GM21528 (cell line): ENCODE measurements around the gene PCCB.
"Not testable (repeated sequence)": the region's sequence is repeated elsewhere in the genome, so short reads cannot be mapped to it uniquely, and the experiment has no call there.

Experiments used
- ATAC-seq: cut with Tn5 transposase; IDR thresholded peaks from one replicate; pipeline ENCODE4 v1.9.1; 2021; ENCODE audit warnings: mild to moderate bottlenecking, moderate library complexity; ENCODE audit not compliant: unreplicated experiment, low FRiP score

The PCCB gene

GRCh38 chr3:136311261-136311660 lies 61.1 kb downstream of the PCCB start:
- ATAC-seq: no peak

DNA sequence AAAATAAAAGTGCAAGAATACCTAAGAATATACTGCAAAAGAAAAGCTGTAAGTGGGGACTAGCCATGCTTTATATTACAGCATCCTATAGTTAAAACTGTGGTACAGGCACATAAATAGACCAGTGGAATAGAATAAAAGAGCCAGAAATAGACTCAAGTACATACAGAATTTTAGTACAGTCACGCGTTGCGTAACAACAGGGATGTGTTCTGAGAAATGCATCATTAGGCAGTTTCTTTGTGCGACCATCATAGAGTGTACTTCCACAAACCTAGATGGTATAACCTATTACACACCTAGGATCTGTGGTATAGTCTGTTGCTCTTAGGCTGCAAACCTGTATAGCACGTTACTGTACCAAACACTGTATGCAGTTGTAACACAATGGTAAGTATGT lies 61.8 kb downstream of the PCCB start:
- ATAC-seq: no peak

DNA sequence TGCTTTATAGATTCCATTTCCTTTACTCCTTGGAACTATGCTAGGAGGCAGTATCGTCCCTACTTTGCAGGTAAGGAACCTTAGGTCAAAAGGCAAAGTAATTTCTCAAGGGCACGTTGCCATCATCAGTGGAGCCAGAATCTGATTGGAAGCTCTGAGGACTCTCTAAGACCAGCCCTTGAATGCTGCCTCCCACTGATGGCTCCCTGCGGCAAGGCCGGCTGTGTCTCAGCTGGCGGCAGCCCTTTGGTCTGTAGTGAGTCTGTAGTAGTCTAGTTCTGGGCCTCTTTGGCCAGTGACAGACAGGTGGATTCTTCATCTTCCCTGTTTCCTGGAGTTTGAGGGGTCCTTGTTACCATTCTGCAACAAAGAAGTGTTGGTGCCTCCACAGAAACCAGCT lies 76.2 kb downstream of the PCCB start:
- no peak for ATAC-seq

DNA sequence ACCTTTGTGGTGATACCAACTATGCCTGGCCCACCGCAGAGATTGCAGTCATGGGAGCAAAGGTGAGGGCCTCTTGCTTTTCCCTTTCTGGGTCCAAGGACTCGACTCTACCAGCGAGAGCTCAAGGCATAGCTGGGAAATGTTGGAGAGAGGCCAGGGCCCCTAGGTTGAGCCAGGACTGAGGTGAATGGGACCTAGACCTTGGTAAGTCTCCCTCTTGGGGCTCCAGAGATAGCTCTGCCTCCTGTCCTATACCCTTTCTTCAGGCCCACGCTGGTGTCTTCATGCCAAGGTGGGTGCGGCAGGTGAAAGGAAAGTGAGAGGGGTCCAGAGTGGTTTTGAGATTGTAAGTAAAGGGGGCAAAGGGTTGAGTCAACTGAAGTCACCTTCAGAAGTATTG lies 77.5 kb downstream of the PCCB start:
- ATAC-seq: no peak

GRCh38 chr3:136329593-136329992 lies 79.5 kb downstream of the PCCB start:
- ATAC-seq: no peak

- ATAC-seq: no peak
These were observed 80.8 kb downstream of the PCCB start for GRCh38 chr3:136330900-136331299.

DNA sequence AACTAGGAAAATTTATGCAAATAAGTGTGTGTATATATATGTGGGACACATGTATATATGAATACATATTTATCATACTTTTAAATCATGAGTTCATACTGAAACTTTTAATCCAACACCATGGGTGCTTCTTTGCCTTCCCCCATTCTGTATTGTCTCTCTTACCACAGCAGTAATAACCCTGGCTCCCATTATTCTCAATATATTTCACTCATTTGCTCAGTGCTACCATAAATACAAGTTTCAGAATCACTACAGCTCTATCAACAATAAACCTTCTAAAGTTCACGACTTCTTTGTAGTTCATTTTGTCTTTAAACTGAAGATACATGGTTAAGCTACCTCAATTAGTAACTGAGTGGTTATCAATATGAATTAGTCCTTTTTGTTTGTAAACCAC lies 82.2 kb downstream of the PCCB start:
- ATAC-seq: no peak

DNA sequence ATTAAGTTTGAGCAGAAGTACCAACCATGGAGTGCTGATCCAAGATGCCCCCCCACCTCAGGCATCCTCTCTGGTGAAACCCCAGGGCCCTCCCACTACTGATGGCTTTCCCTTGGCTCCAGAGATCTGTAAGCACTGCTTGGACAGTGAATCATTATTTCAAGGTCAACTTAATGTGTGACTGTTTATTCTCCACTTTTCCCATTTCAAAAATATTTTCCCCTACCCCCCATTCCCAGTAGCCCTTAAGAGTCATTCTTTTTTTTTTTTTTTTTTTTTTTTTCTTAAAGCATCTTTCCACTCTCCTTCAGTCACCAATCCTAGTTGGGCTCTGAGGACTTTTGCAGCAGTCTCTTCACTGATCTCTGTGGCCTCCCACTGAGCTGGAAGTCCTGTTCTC lies 82.6 kb downstream of the PCCB start:
- no peak for ATAC-seq

DNA sequence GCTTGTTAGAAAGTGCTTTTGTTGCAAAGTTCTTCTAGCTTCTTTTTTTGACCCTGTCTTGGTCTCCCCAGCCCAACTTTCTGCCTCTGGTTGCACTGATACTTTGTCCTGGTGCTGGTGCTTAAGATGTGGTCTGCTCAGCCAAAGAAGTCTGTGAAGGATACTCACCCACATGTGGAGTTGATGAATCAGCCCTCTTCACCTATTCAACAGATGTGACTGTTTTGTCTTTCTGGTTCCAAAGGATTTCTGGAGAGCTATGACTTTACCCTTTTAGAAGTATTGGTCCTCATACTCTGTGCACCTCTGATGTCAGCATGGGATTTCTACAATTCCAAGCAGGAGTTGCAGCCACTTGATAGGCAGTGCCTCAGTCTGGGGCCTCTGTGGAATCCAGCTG lies 84.1 kb downstream of the PCCB start:
- no peak for ATAC-seq

GRCh38 chr3:136334726-136335125 lies 84.6 kb downstream of the PCCB start:
- ATAC-seq: not testable (repeated sequence)

- no peak for ATAC-seq
These were observed 86.4 kb downstream of the PCCB start for GRCh38 chr3:136336329-136337100.

- no peak for ATAC-seq
These were observed 93.3 kb downstream of the PCCB start for GRCh38 chr3:136343446-136343845.

GRCh38 chr3:136343873-136344555 lies 93.9 kb downstream of the PCCB start:
- ATAC-seq: no peak

DNA sequence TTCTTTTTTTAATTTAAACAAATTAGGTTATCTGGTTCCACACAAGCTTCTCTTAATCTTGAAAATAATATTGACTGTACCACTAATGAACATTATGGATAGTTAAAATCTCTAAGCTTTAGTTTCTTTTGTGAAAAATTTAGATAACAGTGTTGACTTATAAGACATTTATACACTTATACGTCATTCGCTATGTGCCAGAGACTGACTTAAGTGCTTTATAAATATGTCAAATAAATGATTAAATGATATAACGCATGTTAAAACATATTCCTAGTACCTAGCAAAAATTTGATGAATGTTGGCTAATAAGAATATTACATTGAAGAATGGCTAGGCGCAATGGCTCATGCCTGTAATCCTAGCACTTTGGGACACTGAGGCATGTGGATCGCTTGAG lies 96.3 kb downstream of the PCCB start:
- ATAC-seq: no peak

DNA sequence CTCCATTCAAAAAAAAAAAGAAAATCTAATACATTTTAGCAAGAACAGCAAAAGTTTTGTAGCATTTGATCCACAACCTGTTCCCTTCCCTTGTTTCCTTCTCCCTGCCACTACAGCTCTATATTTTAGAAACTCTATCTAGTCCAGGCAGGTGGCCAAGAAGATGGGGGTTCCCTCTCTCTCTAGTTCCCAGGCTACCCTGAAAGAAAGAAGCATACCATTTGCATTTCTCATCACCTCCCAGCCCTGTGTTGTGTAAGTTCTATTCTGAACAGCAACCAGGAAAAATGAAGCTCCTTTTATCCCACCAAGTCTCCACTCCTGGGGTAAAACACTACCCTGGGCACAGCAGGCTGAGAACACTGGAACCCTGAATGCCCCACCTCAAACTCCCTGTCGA lies 100.0 kb downstream of the PCCB start:
- no peak for ATAC-seq

DNA sequence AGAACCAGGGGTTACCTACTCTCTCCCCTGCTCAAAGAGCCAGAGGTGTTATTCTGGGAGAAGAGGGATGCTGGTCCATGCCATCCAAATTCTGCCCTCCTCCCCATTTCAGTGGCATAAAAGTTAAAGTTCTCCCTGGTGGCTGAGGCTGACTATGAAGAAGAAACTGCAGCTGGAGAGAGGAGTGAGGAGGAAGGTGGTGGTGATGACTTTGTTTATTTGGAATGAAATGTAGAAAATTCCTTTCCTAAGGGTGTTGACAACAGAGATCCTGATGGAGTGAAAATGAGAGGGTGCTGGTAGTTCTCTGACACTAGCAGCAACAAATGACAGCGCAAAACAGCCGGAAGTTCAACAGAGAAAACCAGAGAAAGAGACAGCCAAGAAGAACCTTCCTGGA lies 100.4 kb downstream of the PCCB start:
- no peak for ATAC-seq

DNA sequence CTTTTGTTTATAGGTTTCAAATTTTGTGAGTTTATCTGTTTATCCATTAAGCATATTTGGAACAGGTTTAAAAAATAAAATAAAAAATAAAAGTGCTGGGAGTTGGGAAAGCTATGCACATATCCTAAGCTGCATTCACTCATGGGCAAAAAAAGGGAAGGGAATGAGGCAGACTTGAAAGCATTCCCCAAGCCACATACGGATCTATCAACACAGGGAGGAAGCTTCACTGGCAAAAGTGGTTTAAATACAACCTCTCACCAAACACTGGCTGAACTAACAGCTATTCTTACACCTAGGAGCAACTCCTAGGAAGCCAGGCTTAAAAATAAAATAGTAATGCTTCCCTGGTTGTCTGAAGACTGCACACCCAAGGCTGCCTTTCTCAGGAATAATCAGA lies 101.2 kb downstream of the PCCB start:
- no peak for ATAC-seq

GRCh38 chr3:136351905-136352304 lies 101.8 kb downstream of the PCCB start:
- ATAC-seq: no peak

DNA sequence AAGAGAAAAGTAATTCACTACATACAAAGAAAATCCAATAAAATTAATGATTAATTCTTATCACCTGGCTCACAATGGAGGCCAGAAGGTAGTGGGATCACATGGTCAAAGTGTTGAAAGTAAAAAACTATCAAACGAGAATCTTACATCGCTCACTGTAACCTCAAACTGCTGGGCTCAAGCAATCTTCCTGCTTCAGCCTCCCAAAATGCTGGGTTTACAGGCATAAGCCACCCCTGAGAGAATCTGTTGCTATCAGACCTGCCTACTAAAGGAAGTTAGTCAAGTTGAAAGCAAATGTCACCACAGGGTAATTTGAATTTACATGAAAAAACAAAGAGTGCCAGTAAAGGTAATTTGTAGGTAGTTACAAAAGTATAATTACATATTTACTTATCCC lies 103.3 kb downstream of the PCCB start:
- ATAC-seq: no peak

DNA sequence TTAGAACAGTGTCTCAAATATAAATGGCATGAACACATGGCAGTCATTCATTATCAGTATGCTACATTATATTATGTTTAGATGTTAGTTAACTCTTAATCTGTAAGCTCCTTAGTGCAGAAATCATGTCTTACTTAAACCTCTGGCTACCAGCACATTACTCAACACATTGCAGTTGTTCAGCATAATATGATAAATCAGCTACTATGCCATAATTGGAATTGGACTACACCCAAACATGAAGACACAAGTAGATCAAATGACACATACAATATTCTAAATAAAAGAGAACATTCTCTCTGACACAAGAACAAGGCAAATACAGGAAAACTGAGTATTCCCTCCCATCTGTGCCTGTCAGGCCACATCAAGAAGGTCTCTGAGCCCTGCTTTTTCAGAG lies 116.1 kb downstream of the PCCB start:
- ATAC-seq: no peak

DNA sequence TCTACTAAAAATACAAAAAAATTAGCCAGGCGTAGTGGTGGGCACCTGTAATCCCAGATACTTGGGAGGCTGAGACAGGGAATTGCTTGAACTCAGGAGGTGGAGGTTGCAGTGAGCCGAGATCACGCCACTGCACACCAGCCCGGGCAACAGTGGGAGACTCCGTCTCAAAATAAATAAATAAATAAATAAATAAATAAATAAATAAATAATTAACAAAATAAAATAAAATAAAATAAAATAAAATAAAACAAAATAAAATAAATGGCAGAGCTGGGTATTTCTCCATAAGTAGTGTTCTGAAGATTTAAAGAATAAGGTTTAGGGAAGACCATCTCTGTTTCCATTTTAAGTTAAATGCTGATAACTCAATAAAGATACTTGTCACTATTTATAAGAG lies 125.7 kb downstream of the PCCB start:
- ATAC-seq: not testable (repeated sequence)

DNA sequence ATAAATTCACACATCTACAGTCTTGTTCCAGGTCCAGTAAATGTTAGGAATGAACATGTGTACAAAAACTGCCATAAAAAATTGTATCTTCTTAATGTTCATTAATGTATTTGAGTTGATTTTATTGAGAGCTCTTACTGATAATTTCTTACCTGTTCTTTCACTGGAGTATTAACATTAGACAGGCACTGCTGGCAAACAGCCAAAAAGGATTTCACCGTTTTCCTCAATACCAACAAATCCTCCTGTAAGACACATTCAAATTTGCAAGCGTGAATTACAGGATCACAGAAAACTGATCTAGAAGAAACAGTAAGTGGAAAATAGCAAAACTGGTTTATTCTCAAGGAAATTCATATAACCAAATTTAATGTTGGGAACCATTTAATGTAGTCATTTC lies 127.4 kb downstream of the PCCB start:
- ATAC-seq: no peak
